Subcutaneous adipose tissue (tissue), 4 donors: ENCODE measurements around the gene MATN1. TPM values are rescaled to one million over a fixed set of nuclear protein-coding genes. Genes with fewer than 3 reads are reported as not detected.

Source experiments
- CTCF ChIP-seq: fragments of 450-650 bp; IDR thresholded peaks from one replicate; pipeline ENCODE4 v1.5.1; 2016; ENCODE audit warnings: low read depth, mild to moderate bottlenecking, control low read depth, antibody characterized with exemption, moderate library complexity
- total RNA-seq, 4 donors: library from RNA; depleted of rRNA; stranded (reverse); fragments of >200 nt; gene quantifications; one replicate each; pipeline ENCODE4 v1.1.0, GENCODE V29; 2016

MATN1 gene
- total RNA-seq, 4 donors from 2014 or later, result not detected

- no peak for TF ChIP-seq CTCF
These were observed 32.8 kb upstream of the MATN1 start for GRCh38 chr1:30756206-30756544.

- no peak for TF ChIP-seq CTCF
These were observed 32.4 kb upstream of the MATN1 start for GRCh38 chr1:30755746-30756145.

GRCh38 chr1:30755334-30755733 is 31.9 kb upstream of the MATN1 start:
- TF ChIP-seq CTCF, result no peak

- TF ChIP-seq CTCF, result no peak
These were observed 31.3 kb upstream of the MATN1 start for GRCh38 chr1:30754684-30755171.

GRCh38 chr1:30753660-30754123 is 30.3 kb upstream of the MATN1 start:
- TF ChIP-seq CTCF, result no peak

GRCh38 chr1:30753118-30753517 is 29.7 kb upstream of the MATN1 start:
- TF ChIP-seq CTCF, result no peak

GRCh38 chr1:30752651-30752908 is 29.2 kb upstream of the MATN1 start:
- no peak for TF ChIP-seq CTCF
